Activated naive CD4-positive, alpha-beta T cell treated with anti-CD3 and anti-CD28 coated beads, Interleukin-2, amount 10 ng/mL, durations not matched to agents 7 days and 5 days (primary cell): ENCODE data around the gene DNAJB11.
A peak's percentile ranks its signal among the peaks of the same experiment; 100 is the strongest.

Source experiments
- CTCF ChIA-PET: fragments of 350-600 bp; sonication (Branson Sonifier 250); formaldehyde crosslinking; loops from one replicate; lab custom pipeline; 2021; ENCODE audit warnings: antibody characterized with exemption; lab: Charles Lee
- DNase-seq: peaks from one replicate; pipeline ENCODE4 v3.0.0-alpha.2; 2020
- H3K27ac Mint-ChIP-seq: one replicate; pipeline ENCODE4 v1.8.0; 2021; ENCODE audit warnings: mild to moderate bottlenecking, moderate library complexity, mixed read lengths
- H3K27me3 Mint-ChIP-seq: one replicate; pipeline ENCODE4 v1.8.0; 2021; ENCODE audit warnings: mild to moderate bottlenecking, mixed read lengths
- H3K36me3 Mint-ChIP-seq: one replicate; pipeline ENCODE4 v1.8.0; 2021; ENCODE audit warnings: mixed read lengths
- H3K4me1 Mint-ChIP-seq: one replicate; pipeline ENCODE4 v1.8.0; 2021; ENCODE audit warnings: mixed read lengths
- H3K4me3 Mint-ChIP-seq: one replicate; pipeline ENCODE4 v1.8.0; 2021; ENCODE audit warnings: mild to moderate bottlenecking, moderate library complexity, mixed read lengths
- H3K9me3 Mint-ChIP-seq: one replicate; pipeline ENCODE4 v1.8.0; 2021; ENCODE audit warnings: mixed read lengths

DNAJB11 gene

DNA sequence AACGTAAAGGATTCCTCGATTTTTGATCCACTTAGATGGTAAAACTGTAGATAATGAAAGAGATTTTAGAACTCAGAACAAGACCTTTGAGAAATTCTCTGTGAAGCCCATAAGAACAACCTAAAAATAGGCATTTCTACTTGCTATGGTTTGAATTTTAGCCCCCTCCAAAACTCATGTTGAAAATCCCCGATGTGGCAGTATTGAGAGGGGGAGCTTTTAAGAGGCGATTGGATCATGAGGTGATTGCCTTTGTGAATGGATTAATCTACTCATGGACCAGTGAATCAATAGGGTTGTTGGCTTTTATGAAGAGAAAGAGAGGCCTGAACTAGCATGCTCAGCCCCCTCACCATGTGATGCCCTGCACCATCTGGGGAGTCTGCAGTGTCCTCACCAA, 22.2 kb downstream of the DNAJB11 start:
- CTCF ChIA-PET, result interaction anchor here (0.6 to 1.3 kb wide), 5 partner anchors 15 to 388 kb away, joined by 3 to 5 read pairs (median 3); partner anchors contain the start of gene AHSG
- Mint-ChIP-seq H3K27me3 (peaks cover 11% of the 10 kb centered on the region), H3K4me3 (no peak overlapping the region), H3K4me1 (peaks cover 25% of the 10 kb centered on the region), H3K9me3 (no peaks in the 10 kb centered on the region), H3K27ac (no peak overlapping the region), H3K36me3 (no peaks in the 10 kb centered on the region)
- no peak for DNase-seq

DNA sequence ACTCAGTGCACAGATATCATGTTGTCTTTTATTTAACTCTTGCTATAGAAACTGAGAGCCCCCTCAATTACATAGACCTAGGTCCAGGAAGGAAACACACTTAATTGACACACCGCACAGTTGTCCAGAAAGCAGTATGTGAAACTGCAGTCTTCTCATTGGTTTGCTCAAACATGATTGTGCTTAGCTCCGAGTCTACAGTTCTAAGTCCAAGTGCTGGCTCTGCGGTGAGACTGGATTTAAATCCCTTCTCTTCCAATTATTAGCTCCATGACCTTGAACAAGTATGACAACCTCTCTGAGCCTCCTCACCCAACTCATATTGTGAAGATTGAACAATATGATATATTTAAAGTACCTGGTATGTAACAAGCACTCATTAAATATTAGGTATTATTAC, 23.3 kb downstream of the DNAJB11 start:
- Mint-ChIP-seq H3K4me3 (no peak overlapping the region), H3K9me3 (no peaks in the 10 kb centered on the region), H3K4me1 (peaks cover 18% of the 10 kb centered on the region), H3K27me3 (peaks cover 12% of the 10 kb centered on the region), H3K27ac (no peak overlapping the region), H3K36me3 (no peaks in the 10 kb centered on the region)
- no peak for DNase-seq
- CTCF ChIA-PET, result no interaction called here

DNA sequence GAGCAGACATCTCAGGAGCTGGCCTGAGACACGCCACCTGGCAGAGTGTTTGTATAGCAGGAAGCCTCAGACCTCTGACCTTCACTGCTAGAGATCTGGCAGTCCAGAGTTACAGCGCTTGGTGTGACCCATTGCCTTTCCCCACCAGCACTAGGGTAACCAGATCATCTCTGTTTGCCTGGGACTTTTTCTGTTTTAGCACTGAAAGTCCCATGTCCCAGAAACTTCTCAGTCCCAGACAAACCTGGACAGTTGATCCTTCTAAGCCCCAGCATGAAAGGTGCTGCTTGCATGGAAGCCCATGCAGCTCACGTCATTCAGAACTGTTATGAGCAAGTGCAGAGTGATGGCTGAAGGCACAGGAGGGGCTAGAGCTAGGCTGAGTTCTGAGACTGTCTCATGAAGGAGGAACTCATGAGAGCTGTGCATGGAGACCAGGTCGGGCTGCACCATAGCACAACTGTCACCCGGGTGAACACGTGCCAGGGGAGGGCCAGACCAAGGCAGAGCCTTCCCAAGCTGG, 24.1 kb downstream of the DNAJB11 start:
- CTCF ChIA-PET, result interaction anchor here (4.4 kb wide), 1 partner anchor 21 kb away, joined by 26 read pairs; no protein-coding TSS in a partner anchor
- Mint-ChIP-seq H3K27ac (no peak overlapping the region), H3K4me3 (no peak overlapping the region), H3K36me3 (no peaks in the 10 kb centered on the region), H3K9me3 (no peaks in the 10 kb centered on the region), H3K4me1 (peaks cover 15% of the 10 kb centered on the region), H3K27me3 (peaks cover 12% of the 10 kb centered on the region)
- no peak for DNase-seq

DNA sequence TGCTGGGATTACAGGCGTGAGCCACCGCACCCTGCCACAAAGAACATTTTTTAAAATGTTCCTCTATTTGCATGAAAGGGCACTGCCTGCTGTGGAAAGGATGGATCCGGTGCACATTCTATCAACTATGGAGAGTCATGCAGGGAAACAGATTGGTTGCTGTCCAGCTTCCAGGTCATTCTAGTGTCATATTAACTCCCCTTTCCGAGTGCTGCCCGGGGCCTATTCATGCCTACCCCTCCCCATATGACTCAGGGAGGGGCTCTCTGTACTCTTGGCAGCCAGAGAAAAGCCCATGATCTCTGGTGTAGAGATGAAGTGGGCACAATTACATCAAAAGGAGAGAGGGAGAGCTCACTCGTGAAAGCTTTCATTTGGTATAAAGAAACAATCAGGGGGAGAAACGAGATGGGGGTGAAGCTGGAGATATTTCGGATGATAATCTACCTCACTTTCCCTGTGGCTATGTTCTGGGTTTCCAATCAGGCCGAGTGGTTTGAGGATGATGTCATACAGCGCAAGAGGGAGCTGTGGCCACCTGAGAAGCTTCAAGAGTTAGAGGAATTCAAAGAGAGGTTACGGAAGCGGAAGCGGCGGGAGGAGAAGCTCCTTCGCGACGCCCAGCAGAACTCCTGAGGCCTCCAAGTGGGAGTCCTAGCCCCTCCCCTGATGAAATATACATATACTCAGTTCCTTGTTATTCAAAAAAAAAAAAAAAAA, 26.2 kb downstream of the DNAJB11 start:
- no peak for DNase-seq
- no peak overlapping the region for H3K4me3 Mint-ChIP-seq
- H3K36me3 Mint-ChIP-seq, result no peaks in the 10 kb centered on the region
- H3K4me1 Mint-ChIP-seq, result peaks cover 4% of the 10 kb centered on the region
- CTCF ChIA-PET, result interaction anchor here (0.6 to 4.4 kb wide), 5 partner anchors 9 to 1798 kb away, joined by 3 to 26 read pairs (median 3); no protein-coding TSS in a partner anchor
- H3K27me3 Mint-ChIP-seq, result peaks cover 15% of the 10 kb centered on the region
- H3K27ac Mint-ChIP-seq, result peak overlapping the region; percentile 82
- H3K9me3 Mint-ChIP-seq, result no peaks in the 10 kb centered on the region

DNA sequence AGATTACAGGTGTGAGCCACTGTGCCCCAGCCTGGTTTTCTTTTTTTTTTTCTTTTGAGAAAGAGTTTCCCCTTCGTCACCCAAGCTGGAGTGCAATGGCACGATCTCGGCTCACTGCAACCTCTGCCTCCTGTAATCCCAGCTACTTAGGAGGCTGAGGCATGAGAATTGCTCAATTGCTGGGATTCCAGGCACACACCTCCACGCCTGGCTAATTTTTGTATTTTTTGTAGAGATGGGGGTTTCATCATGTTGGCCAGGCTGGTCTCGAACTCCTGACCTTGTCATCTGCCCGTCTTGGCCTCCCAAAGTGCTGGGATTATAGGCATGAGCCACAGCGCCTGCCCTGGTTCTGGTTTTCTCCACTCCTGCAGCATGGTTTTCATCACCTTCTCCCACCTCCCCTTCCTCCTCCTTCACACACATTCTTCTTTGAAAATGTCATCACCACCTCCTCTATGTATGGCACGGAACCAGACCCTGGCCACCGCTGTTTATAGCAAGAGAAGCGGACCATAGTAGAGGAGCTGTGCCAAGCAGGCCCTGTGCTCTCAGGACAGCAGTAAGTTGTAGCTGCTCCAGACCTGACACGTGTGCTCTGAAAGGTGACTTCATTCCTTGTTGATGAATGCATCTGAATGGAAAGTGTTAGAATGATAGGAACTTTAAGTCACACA, 27.7 kb downstream of the DNAJB11 start:
- Mint-ChIP-seq H3K4me3 (no peak overlapping the region), H3K36me3 (no peaks in the 10 kb centered on the region), H3K4me1 (peaks cover 4% of the 10 kb centered on the region), H3K27ac (no peak overlapping the region), H3K27me3 (peaks cover 15% of the 10 kb centered on the region), H3K9me3 (no peaks in the 10 kb centered on the region)
- CTCF ChIA-PET, result interaction anchor here (4.4 kb wide), 1 partner anchor 17 kb away, joined by 26 read pairs; no protein-coding TSS in a partner anchor
- DNase-seq, result no peak

DNA sequence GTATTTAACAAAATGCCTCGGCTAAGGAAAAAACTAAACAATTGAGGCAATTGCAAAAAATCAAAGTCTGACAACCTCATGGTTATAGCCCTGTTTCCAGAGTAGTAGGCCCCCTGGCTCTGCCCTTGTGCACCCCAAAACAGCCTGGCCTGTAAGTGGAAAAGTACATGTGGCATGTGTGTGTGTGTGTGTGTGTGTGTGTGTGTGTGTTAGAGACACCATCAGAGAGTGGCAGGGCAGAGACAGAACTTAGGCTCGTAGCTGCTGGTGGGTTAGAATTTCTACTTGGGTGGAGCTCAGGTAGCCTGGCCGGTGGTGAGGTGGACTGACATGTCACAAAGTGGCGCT, 28.2 kb downstream of the DNAJB11 start:
- no peaks in the 10 kb centered on the region for H3K9me3 Mint-ChIP-seq
- no peak overlapping the region for H3K27ac Mint-ChIP-seq
- peaks cover 4% of the 10 kb centered on the region for H3K4me1 Mint-ChIP-seq
- H3K36me3 Mint-ChIP-seq, result no peaks in the 10 kb centered on the region
- no peak for DNase-seq
- H3K4me3 Mint-ChIP-seq, result no peak overlapping the region
- CTCF ChIA-PET, result interaction anchor here (4.4 kb wide), 1 partner anchor 17 kb away, joined by 26 read pairs; no protein-coding TSS in a partner anchor
- H3K27me3 Mint-ChIP-seq, result peaks cover 15% of the 10 kb centered on the region

DNA sequence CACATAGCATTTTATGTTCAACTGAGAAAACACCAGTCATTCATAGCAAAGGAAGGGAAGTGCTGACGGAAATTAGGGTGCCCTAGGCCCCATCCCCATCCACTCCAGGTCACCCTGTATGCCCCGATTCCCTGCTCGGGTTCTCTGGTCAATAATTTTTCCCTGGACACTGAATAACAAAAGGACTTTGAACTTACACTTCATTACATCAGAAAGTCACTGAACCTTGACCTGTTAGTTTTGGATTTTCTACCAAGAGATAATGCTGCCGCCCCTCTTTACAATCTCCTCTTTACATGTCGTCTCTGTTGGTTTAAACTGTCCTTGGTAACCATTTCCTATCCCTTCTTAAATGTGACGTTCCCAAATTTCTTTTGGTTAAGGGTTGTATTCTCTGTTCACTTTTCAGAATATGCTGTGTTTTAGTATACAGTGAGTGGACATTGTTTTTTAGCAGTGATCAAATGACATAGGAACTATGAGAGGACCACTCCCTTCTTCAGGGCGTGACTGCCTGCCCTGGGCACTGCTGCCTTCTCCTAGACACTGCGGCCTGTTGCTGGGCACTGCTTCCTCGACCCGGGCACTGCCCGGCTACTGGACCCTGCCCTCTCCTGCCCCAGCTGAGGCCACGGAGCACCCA, 28.7 kb downstream of the DNAJB11 start:
- Mint-ChIP-seq H3K27me3 (peaks cover 18% of the 10 kb centered on the region), H3K4me3 (no peak overlapping the region), H3K9me3 (no peaks in the 10 kb centered on the region), H3K4me1 (peaks cover 4% of the 10 kb centered on the region), H3K27ac (no peak overlapping the region), H3K36me3 (no peaks in the 10 kb centered on the region)
- CTCF ChIA-PET, result interaction anchor here (1.3 to 4.4 kb wide), 2 partner anchors 10 to 16 kb away, joined by 7 to 26 read pairs; no protein-coding TSS in a partner anchor
- DNase-seq, result no peak

DNA sequence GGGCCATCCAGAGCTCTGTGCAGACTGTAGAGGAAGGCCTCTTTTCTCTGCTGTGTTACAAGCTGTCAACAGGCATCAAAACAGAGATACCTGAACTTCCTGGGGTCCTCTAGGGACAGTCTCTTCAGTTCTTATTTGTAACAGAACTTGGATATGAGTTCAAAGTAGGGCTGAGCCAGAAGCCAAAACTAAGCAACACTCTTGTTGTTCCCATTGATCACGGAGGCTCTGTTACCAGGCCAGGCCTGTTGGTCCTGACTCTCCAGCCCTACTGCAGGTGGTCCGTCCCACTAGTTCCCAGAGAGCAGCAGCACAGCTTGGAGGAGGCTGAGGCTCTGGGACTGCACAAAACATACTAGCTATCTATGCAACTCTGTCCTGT, 29.3 kb downstream of the DNAJB11 start:
- Mint-ChIP-seq H3K27me3 (peaks cover 21% of the 10 kb centered on the region), H3K4me3 (no peak overlapping the region), H3K36me3 (no peaks in the 10 kb centered on the region), H3K9me3 (no peaks in the 10 kb centered on the region), H3K4me1 (peaks cover 4% of the 10 kb centered on the region), H3K27ac (no peak overlapping the region)
- CTCF ChIA-PET, result interaction anchor here (1.3 kb wide), 1 partner anchor 10 kb away, joined by 7 read pairs; no protein-coding TSS in a partner anchor
- no peak for DNase-seq

DNA sequence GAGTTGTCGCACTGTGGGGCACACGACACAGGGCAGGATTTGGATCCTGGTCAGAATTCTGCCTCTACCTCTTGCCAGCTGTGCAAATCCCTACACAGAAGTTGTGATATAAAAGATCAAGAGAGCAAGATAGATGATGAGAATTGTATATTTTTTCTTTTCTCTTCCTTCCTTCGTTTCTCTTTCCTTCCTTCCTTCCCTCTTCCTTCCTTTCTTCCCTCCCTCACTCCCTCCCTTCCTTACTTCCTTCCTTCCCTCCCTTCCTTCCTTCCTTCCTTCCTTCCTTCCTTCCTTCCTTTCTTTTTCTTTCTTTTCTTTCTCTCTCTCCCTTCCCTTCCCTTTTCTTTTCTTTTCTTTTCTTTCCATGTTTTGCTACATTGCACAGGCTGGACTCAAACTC, 30.4 kb downstream of the DNAJB11 start:
- no peak overlapping the region for H3K4me3 Mint-ChIP-seq
- peaks cover 4% of the 10 kb centered on the region for H3K4me1 Mint-ChIP-seq
- no peak overlapping the region for H3K27ac Mint-ChIP-seq
- CTCF ChIA-PET, result interaction anchor here (0.8 to 5.2 kb wide), 3 partner anchors 8 to 17 kb away, joined by 3 to 28 read pairs (median 7); no protein-coding TSS in a partner anchor
- no peaks in the 10 kb centered on the region for H3K9me3 Mint-ChIP-seq
- peaks cover 21% of the 10 kb centered on the region for H3K27me3 Mint-ChIP-seq
- H3K36me3 Mint-ChIP-seq, result no peaks in the 10 kb centered on the region
- DNase-seq, result no peak

DNA sequence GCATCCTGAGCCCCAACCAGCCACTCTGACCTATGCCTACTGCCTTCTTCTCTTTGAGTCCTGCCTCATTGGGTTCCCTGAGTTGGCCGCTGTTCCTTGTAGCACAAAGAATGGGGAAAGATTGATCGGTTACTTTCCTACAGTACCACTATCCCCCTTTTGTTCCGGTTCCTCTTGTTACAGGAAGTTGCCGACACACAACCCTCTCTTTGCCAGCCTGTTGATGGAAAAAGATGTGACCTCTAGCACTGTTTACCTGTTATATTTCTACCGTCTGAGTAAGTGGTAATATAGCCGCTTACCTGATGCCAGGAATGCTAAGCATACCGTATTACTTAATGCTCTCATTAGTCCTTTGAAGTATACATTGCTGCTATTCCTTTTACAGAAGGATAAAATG, 32.6 kb downstream of the DNAJB11 start:
- Mint-ChIP-seq H3K27ac (no peak overlapping the region), H3K9me3 (no peaks in the 10 kb centered on the region), H3K4me3 (no peak overlapping the region), H3K4me1 (no peaks in the 10 kb centered on the region), H3K36me3 (no peaks in the 10 kb centered on the region), H3K27me3 (peaks cover 12% of the 10 kb centered on the region)
- CTCF ChIA-PET, result interaction anchor here (5.2 kb wide), 1 partner anchor 13 kb away, joined by 28 read pairs; no protein-coding TSS in a partner anchor
- DNase-seq, result no peak

DNA sequence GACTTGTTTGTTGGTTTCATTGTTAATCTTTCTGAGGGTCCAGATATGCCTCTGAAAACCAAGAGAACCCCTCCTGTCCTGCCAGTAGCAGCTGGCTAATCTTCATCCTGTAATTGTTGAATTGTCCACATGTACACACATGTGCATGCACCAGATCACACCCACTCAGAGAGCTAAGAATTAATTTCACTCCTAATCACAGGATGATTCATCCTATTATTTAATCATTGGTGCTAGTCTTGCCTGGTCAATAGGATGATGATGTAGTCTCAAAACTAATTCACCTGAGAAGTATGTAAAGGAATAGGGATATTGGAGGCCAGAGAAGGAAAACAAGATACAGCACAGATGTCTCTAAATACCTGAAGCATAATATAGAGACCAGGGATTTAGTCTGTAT, 34.6 kb downstream of the DNAJB11 start:
- H3K27ac Mint-ChIP-seq, result no peak overlapping the region
- peaks cover 12% of the 10 kb centered on the region for H3K27me3 Mint-ChIP-seq
- CTCF ChIA-PET, result interaction anchor here (5.2 kb wide), 1 partner anchor 11 kb away, joined by 28 read pairs; no protein-coding TSS in a partner anchor
- no peaks in the 10 kb centered on the region for H3K4me1 Mint-ChIP-seq
- H3K36me3 Mint-ChIP-seq, result no peaks in the 10 kb centered on the region
- H3K9me3 Mint-ChIP-seq, result no peaks in the 10 kb centered on the region
- no peak for DNase-seq
- no peak overlapping the region for H3K4me3 Mint-ChIP-seq

DNA sequence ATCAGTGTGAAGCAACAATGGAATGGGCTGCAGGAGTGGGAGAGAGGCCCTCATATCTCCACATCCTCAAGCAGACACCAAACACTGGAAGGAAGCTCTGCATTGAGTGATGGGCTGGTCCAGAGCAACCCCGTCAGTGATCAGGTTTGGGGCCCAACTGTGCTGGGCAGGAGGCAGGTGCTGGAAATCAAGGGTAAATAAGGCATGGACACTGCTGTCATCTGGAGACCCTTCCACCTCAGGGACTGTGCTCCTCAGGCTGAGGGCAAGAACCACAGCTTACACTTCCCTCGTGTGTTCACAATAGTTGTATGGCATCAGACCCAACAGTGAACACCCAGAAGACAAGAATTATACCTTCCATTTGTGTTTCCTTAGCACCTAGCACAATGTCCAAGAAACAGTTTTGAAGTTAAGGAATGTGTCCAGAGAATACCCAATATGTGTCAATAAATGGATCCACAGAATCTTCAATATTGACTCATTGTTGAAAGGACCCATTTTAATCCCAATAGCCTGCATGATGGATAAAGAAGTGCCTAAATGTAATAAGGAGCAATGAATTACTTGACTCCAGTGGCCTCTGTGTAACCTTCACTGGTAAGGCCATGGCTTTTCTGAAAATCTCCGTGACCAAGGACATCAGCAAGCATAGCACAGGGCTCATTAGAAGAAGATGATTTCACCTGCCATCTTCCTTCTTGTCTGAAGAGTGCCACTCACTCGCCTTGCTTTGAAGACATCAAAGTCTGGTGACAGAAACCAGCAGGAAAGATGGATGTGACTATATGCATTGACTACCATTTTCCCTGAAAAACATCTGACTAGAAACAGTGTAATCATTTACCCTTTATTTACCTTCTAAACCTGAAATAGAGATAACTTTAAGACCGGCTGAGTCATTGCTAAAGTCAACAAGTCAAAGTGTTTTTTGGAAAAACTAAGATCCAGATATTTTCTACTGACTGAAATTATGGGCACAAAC, 35.3 kb downstream of the DNAJB11 start:
- no peak overlapping the region for H3K27ac Mint-ChIP-seq
- DNase-seq, result no peak
- H3K4me3 Mint-ChIP-seq, result no peak overlapping the region
- H3K9me3 Mint-ChIP-seq, result no peaks in the 10 kb centered on the region
- CTCF ChIA-PET, result interaction anchor here (1.0 to 5.2 kb wide), 2 partner anchors 9 to 10 kb away, joined by 3 to 28 read pairs; no protein-coding TSS in a partner anchor
- H3K4me1 Mint-ChIP-seq, result no peaks in the 10 kb centered on the region
- no peaks in the 10 kb centered on the region for H3K36me3 Mint-ChIP-seq
- peaks cover 12% of the 10 kb centered on the region for H3K27me3 Mint-ChIP-seq

DNA sequence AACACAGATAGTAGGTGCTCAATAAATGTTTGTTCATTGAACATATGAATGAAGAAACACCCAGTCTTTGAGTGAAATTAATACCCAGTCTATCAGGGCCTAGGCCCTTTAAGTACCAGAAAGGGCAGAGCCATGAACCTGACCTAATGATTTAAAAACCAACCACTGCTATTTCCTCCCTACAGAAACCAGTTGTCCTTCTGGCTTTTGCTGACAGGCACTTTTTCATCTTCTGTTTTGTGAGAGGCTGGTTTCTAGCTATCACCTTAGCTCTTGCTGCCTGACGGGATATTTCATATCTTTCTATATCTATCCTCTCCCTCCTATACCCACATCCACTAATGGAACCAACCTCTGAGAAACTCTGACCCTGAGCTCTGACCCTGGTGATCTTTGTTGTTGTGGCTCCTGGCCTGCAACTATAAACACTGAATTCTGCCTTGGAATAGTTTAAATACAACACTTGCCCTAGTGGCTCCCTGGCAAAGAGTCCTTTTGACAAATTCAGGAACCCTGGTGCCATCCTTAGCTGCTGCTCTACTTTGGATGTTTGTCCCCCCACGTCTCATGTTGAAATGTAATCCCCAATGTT, 38.2 kb downstream of the DNAJB11 start:
- H3K27ac Mint-ChIP-seq, result no peak overlapping the region
- no peaks in the 10 kb centered on the region for H3K4me1 Mint-ChIP-seq
- CTCF ChIA-PET, result interaction anchor here (0.9 to 1.7 kb wide), 7 partner anchors 9 to 665 kb away, joined by 3 to 7 read pairs (median 3); no protein-coding TSS in a partner anchor
- H3K4me3 Mint-ChIP-seq, result no peak overlapping the region
- H3K9me3 Mint-ChIP-seq, result no peaks in the 10 kb centered on the region
- DNase-seq, result no peak
- H3K27me3 Mint-ChIP-seq, result peaks cover 30% of the 10 kb centered on the region
- no peaks in the 10 kb centered on the region for H3K36me3 Mint-ChIP-seq
